Upper lobe of left lung (tissue), 6 donors: ENCODE data around the gene CASP14. TPM values are rescaled to one million over a fixed set of nuclear protein-coding genes. Genes with fewer than 3 reads are reported as not detected.
"Not testable (repeated sequence)": the region's sequence is repeated elsewhere in the genome, so short reads cannot be mapped to it uniquely, and the experiment has no call there.

Experiments used
- ATAC-seq, 2 donors: fragments of 200-7000 bp; cut with Tn5 transposase; one replicate each; pipeline ENCODE4 v1.9.1; 2022; ENCODE audit warnings: mild to moderate bottlenecking in 2 of 2, moderate library complexity in 2 of 2; ENCODE audit not compliant: low FRiP score in 2 of 2
- DNase-seq, 2 donors: peaks; one replicate each; pipeline ENCODE4 v3.0.0-alpha.2; 2019 to 2020
- H3K27ac ChIP-seq, 4 donors: fragments of 200-600 bp; sonication (generic); one replicate each; pipeline ENCODE4 v1.5.1; 2016 to 2019
- H3K27me3 ChIP-seq, 4 donors: fragments of 200-600 bp; sonication (generic); one replicate each; pipeline ENCODE4 v1.5.1; 2017 to 2019
- H3K36me3 ChIP-seq, 4 donors: fragments of 200-600 bp; sonication (generic); one replicate each; pipeline ENCODE4 v1.5.1; 2016 to 2019
- H3K4me1 ChIP-seq, 4 donors: fragments of 200-600 bp; sonication (generic); one replicate each; pipeline ENCODE4 v1.5.1; 2018 to 2019
- H3K4me3 ChIP-seq, 4 donors: fragments of 200-600 bp; sonication (generic); one replicate each; pipeline ENCODE4 v1.5.1; 2017 to 2019; ENCODE audit warnings: mild to moderate bottlenecking in 2 of 4, moderate library complexity in 1 of 4
- H3K9me3 ChIP-seq, 4 donors: fragments of 200-600 bp; sonication (generic); one replicate each; pipeline ENCODE4 v1.5.1; 2018 to 2019
- EP300 ChIP-seq, 4 donors: sonication (generic); formaldehyde crosslinking; IDR thresholded peaks; one replicate each; pipeline ENCODE4 v1.5.1; 2017; ENCODE audit warnings: antibody characterized with exemption in 4 of 4, control low read depth in 2 of 4
- POLR2A ChIP-seq, 4 donors: fragments of 450-650 bp; IDR thresholded peaks; one replicate each; pipeline ENCODE4 v1.5.1; 2016 to 2017; ENCODE audit warnings: antibody characterized with exemption in 4 of 4, mild to moderate bottlenecking in 2 of 4
- POLR2AphosphoS5 ChIP-seq, 2 donors: sonication (generic); formaldehyde crosslinking; IDR thresholded peaks; one replicate each; pipeline ENCODE4 v1.5.1; 2017; ENCODE audit warnings: antibody characterized with exemption in 2 of 2
- WGBS, 2 donors: methylation state at CpG; one replicate each; pipeline ENCODE4 v1.1.5; 2017 to 2018; 5-methylcytosine and 5-hydroxymethylcytosine counted together
- total RNA-seq, 6 donors: library from RNA; depleted of rRNA in 4 of 6; stranded (reverse); fragments of >200 nt in 4 of 6; gene quantifications; one replicate each; pipeline versions ENCODE4 v1.1.0 to v1.2.1, GENCODE V29; 2016 to 2021
- TF ChIP-seq, protein P1 (sequence below), 6 experiments: fragments of 450-650 bp in 4 of 6; fragments of 200-600 bp in 2 of 6; sonication (generic) in 2 of 6; IDR thresholded peaks; one replicate each; pipeline ENCODE4 v1.5.1; 2016 to 2019; ENCODE audit warnings: antibody characterized with exemption in 6 of 6
- donor health status: DM: no; HTN: no; CAD: no; lungs with moderate emphysema.
- donor health status: DM: no; HTN: yes; CAD: no; lungs with severe emphysema.

CASP14 gene
- total RNA-seq, 6 donors from 2014 or later = not detected

DNA sequence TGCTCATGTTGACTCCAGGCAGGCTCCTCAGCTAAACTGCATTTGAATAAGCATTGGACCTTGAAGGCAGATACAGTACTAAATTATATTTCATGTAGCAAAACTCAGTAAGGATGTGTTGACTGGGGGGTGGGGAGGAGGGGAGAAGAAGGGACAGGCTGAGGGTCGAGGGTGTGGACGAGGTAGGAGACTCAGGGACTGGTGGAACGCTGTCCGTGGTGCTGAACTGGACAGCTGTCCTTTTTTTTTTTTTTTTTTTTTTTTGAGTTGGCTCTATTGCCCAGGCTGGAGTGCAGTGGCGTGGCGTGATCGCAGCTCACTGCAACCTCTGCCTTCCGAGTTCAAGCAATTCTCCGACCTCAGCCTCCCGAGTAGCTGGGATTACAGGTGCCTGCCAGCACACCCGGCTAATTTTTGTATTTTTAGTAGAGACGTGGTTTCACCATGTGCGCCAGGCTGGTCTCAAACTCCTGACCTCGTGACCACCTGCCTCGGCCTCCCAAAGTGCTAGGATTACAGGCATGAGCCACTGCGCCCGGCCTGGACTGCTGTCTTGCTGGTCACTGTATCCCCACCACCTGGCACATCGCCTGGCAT is 33.2 kb upstream of the CASP14 start:
- Histone ChIP-seq H3K4me3 (no peak overlapping the region), H3K27ac (no peak overlapping the region), H3K36me3 (no peaks in the 10 kb centered on the region), H3K27me3 (peaks cover 0 to 3% (median under 1%) of the 10 kb centered on the region in 4 donors), H3K4me1 (peaks cover 0 to 1% (median 0%) of the 10 kb centered on the region in 4 donors), H3K9me3 (no peaks in the 10 kb centered on the region)
- TF ChIP-seq, protein P1, sequence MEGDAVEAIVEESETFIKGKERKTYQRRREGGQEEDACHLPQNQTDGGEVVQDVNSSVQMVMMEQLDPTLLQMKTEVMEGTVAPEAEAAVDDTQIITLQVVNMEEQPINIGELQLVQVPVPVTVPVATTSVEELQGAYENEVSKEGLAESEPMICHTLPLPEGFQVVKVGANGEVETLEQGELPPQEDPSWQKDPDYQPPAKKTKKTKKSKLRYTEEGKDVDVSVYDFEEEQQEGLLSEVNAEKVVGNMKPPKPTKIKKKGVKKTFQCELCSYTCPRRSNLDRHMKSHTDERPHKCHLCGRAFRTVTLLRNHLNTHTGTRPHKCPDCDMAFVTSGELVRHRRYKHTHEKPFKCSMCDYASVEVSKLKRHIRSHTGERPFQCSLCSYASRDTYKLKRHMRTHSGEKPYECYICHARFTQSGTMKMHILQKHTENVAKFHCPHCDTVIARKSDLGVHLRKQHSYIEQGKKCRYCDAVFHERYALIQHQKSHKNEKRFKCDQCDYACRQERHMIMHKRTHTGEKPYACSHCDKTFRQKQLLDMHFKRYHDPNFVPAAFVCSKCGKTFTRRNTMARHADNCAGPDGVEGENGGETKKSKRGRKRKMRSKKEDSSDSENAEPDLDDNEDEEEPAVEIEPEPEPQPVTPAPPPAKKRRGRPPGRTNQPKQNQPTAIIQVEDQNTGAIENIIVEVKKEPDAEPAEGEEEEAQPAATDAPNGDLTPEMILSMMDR (IDR thresholded peaks at IDR 0.05) = no peak
- no peak for TF ChIP-seq POLR2A (IDR thresholded peaks at IDR 0.05)
- no peak for TF ChIP-seq POLR2AphosphoS5 (IDR thresholded peaks at IDR 0.05)
- TF ChIP-seq EP300 (IDR thresholded peaks at IDR 0.05) = no peak
- no peak for ATAC-seq
- WGBS, 2 donors = 30 to 39% methylated on average over 11 to 18 of the region's 18 CpGs
- DNase-seq = peak in 1 of 2 donors; percentile 28

DNA sequence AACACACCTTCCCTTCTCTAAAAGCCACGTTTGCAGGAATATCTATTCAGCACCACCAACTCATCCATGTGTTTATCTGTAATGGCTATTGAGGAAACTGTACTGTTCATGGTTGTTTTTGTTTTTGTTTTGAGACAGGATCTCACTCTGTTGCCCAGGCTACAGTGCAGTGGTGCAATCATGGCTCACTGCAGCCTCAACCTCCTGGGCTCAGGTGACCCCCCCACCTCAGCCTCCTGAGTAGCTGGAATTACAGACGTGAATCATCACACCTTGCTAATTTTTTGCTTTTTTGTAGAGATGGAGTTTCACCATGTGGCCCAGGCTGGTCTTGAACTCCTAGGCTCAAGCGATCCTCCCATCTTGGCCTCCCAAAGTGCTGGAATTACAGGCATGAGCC is 30.4 kb upstream of the CASP14 start:
- H3K9me3 ChIP-seq, H3K4me3 ChIP-seq, ATAC-seq, H3K4me1 ChIP-seq, DNase-seq, H3K36me3 ChIP-seq, H3K27me3 ChIP-seq, H3K27ac ChIP-seq: not testable (repeated sequence)
- WGBS, 2 donors = 55 to 63% methylated on average over 3 of the region's 3 CpGs

DNA sequence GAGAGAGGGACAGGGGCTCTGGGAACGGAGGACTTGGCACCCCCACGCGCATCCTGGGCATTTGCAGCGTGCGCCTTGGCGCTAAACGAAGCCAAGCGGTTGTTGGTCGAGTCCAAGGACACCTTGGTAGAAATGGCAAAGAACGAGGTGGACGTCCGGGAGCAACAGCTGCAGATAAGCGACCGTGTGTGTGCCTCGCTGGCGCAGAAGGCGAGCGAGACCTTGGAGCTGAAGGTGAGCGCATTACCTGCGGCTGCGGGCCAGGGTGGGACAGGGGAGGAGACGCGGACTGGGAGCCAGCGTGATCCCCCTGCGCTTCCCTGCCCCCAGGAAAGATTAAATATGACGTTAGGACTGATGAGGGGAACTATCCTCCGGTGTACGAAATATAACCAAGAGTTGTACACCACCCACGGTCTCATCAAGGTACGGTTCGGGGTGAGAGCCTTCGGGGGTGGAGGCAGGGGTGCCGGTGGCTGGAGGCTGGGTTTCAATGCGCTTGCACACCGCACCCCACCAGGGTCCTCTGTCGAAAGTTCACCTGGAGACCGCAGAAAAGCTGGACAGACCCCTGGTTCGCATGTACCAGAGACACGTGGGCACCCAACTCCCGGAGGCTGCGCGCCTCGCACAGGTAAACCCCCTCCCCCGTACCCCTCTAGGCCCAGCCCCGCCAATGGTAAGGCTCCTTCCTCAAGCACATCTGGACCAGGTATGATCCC is 27.8 kb upstream of the CASP14 start:
- Histone ChIP-seq H3K4me3 (no peak overlapping the region), H3K4me1 (no peaks in the 10 kb centered on the region), H3K27ac (no peak overlapping the region), H3K36me3 (no peaks in the 10 kb centered on the region), H3K27me3 (no peaks in the 10 kb centered on the region), H3K9me3 (no peaks in the 10 kb centered on the region)
- DNase-seq = peak in 1 of 2 donors; percentile 70
- no peak for TF ChIP-seq POLR2A (IDR thresholded peaks at IDR 0.05)
- TF ChIP-seq, protein P1 (IDR thresholded peaks at IDR 0.05) = no peak
- no peak for TF ChIP-seq POLR2AphosphoS5 (IDR thresholded peaks at IDR 0.05)
- TF ChIP-seq EP300 (IDR thresholded peaks at IDR 0.05) = no peak
- ATAC-seq = peak in 1 of 2 donors; percentile 24
- whole genome bisulfite sequencing, 2 donors = 75 to 87% methylated on average over 38 to 39 of the region's 45 CpGs

DNA sequence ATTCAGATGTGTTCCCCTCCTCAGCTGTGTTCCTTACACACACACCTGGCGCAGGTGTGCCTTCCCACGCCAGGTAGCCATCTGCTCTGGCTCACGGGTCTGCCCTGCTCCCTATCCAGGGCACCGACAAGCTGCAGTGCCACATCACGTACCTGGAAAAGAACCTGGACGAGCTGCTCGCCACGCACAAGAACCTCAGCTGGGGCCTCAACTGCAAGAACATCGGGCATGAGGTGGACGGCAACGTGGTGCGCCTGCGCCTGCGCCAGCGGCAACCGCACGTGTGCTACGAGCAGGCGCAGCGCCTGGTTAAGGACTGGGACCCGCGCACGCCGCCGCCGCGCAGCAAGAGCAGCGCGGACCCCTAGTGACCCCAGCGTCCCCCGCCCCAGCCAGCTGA is 26.5 kb upstream of the CASP14 start:
- no peak for TF ChIP-seq EP300 (IDR thresholded peaks at IDR 0.05)
- TF ChIP-seq POLR2A (IDR thresholded peaks at IDR 0.05) = no peak
- TF ChIP-seq, protein P1 (IDR thresholded peaks at IDR 0.05) = no peak
- no peak for TF ChIP-seq POLR2AphosphoS5 (IDR thresholded peaks at IDR 0.05)
- Histone ChIP-seq H3K27me3 (no peaks in the 10 kb centered on the region), H3K9me3 (no peaks in the 10 kb centered on the region), H3K4me1 (no peaks in the 10 kb centered on the region), H3K27ac (no peak overlapping the region), H3K36me3 (no peaks in the 10 kb centered on the region), H3K4me3 (no peak overlapping the region)
- WGBS, 2 donors = 21 to 44% methylated on average over 24 of the region's 31 CpGs
- ATAC-seq (no peak), DNase-seq (peak in 1 of 2 donors; percentile 66)

DNA sequence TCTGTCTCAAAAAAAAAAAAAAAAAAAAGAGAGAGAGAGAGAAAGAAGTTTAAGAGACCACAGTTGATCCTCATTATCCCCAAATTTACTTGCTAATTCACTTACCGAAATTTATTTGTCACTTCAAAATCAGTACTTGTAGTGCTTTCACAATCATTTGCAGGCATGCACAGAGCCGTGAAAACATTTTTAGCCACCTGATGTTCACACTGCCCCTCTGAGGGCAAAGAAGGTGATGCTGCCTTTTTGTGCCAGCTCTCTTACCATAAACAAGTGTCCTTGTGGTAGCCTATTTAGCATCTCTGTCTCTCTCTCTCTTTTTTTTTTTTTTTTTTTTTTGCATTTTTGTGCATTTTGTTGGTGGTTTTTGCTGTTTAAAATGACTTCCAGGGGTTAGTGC is 24.1 kb upstream of the CASP14 start:
- Histone ChIP-seq H3K4me3 (no peak overlapping the region), H3K9me3 (no peaks in the 10 kb centered on the region), H3K4me1 (no peaks in the 10 kb centered on the region), H3K36me3 (no peaks in the 10 kb centered on the region), H3K27ac (no peak overlapping the region), H3K27me3 (no peaks in the 10 kb centered on the region)
- ATAC-seq (no peak), DNase-seq (no peak)
- TF ChIP-seq EP300 (IDR thresholded peaks at IDR 0.05) (no peak), POLR2AphosphoS5 (IDR thresholded peaks at IDR 0.05) (no peak), POLR2A (IDR thresholded peaks at IDR 0.05) (no peak)
- TF ChIP-seq, protein P1 (IDR thresholded peaks at IDR 0.05) = no peak
- WGBS, 2 donors = 14 to 33% methylated on average over 2 of the region's 2 CpGs
